NCI-H1105 (cell line): Measurements from ENCODE around the gene INSYN1.
"Not testable (repeated sequence)": the region's sequence is repeated elsewhere in the genome, so short reads cannot be mapped to it uniquely, and the experiment has no call there.

Experiments used
- DNase-seq: peaks from one replicate; lab custom pipeline; 2025; lab: John Stamatoyannopoulos, UW

INSYN1 gene

DNA sequence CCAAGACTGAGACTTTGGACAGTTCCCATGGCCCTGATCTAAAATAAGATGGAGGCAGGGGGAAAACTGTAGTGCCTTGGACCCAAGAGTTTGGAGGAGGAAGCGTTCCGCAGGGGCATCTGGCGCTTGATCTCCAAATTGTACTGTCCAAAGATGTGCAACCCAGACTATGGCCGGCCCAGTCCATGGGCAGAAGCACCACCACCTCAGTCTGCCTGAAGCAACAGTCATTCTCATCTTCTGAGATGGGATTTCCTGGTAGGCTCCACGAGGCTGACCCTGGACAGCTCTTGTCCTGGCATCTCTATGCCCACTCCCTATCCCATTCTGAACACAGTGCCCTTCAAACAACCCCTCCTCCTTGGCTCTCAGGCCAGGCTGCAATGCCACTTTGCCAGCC, 3.6 kb downstream of the INSYN1 start:
- DNase-seq: no peak

DNA sequence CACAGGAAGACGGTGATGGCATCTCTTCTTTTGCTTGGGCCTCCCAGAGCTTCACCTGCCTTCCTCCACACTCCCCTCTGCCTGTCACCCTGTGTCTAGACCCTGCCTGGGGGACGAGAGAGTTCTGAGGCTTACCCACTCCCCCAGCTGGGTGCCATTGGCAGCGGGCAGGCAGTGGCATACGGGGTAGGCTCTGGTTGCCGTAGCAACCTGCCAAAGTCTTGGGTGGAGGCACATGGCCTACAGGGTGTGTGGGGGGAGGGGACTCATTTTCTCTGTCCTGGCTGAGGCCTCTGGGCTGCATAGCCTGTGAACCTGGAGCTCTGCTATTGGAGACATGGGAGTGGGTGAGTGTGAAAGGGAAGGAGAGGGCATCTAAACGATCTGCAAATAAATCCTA, 4.4 kb downstream of the INSYN1 start:
- DNase-seq: no peak

DNA sequence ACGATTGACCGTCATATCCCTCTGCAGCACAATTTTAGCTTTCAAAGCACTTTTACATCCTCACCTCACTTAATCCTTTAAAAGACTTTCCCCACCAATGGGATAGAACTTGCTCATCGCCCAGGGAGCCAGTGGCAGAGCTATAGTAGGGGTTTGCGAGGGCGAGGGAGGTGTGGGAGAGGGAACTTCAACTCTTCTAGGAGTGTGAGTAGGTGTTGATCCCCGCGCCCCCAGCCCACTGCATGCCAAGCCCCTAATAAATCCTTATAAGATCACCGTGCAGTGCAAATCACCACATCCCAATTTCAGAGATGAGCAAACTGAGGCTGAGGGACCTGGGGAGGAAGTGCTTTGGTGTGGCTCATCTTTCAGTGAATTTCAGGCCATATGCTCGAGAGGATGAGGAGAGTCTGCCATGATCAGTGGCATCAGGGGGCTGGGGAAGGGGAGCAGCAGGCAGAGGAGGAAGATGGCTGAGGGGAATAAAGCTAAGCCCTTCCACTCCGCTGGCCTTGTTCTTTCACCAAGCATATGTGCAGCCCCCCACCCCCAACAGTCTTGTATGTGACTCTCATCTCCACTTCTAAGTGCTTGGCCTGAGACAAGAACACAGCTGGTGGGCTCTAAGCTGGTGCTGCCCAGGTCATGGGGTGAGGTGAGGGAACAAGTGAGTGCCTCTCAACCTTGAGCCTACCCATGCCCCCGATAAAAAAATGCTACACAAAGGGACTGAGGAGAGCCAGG, 5.1 kb downstream of the INSYN1 start:
- no peak for DNase-seq

DNA sequence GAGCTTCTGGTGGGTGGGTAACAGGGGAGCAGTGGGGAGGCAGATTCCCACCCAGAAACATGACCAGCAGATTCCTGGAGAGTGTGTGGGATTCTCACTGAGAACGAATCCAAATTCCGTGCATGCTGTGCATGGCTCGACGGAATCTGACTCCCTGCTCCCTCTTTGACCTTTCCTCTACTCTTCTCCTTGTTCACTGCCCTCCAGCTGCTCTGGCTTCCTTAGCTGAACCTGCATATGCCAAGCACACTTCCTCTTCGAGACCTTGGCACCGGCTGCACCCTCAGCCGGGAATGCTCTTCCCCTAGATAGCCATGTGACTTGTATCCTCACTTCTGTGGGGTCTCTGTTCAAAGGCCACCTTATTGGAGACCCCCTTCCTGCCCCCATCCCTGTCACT, 6.3 kb downstream of the INSYN1 start:
- no peak for DNase-seq

DNA sequence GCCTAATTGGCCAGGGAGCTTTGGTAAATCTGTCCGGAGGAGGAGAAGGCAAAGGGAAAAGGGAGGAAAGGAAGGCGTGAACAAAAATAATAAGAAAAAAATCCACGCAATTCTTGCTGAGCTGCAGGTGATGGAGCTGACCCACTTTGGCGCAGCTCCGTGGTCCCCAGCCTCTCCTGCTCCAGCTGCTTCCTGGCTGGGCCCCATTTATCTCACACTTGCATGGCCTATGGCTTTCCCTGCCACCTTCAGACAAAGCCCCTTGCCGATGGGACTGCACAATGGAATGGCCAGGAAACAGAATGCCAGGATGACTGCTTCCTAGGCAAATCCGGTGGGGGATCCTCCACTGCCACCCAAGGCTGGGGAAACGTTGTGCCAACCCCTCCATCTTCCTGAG, 6.9 kb downstream of the INSYN1 start:
- no peak for DNase-seq

DNA sequence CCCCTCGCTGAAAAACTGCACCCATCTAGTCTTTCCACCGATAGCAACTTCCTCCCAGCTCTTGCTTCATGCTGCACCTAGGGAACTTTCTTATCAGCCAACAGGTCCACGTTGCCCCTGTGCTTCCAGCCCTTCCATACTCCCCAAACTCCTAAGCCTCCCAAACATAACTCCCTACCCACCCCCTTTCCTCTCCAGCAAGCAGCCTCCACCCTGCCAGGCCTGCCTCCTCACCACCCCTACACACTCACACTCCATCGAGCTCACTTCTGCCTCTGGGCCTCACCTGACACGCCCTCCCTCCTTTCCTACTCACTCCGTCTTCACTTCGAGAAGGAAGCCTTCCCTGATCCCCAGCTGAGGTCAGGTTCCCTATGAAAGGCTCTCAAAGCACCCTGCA, 8.1 kb downstream of the INSYN1 start:
- DNase-seq: no peak

DNA sequence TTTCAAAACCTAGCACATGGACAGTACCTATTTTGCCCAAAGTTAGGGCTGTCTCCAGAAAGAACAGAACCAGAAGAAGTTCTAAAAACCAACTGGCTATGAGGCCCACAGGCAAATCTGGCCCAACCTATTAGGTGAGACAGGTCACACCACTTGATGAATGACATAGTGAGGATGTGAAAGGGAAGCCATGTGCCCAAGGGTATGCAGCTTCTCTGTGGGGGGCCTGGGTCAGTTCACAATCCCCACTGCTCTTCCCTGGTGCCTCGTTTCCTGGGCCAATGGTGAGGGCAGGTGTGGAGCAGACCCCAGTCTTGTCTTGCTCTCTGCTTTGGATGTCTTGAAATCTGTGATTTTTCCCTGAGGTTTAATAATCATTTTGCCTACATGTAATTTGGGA, 8.9 kb downstream of the INSYN1 start:
- DNase-seq: no peak

DNA sequence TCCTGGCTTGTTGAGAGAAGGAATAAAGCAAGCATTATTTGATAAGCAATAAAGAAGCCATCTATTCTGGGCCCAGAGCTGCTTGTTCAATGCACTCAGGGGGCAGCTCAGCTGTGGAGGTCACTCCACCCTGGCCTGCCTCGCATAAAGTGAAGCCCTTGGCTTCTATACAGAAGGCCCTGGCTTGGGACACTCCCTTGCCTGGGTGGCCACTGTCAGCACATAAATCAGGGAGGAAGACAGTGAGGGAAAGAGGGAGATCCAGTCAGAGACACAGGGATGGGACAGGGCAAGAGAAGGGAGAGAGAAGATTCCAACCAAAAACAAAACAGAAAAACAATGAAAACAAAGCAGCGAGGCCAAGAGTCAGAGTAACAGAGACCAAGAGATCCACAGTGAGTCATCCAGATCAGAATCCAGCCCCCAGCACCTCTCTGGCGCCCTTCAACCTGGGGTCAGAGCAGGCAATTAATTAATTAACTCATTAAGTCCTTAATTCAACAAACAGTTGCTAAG, 11.8 kb downstream of the INSYN1 start:
- DNase-seq: no peak

DNA sequence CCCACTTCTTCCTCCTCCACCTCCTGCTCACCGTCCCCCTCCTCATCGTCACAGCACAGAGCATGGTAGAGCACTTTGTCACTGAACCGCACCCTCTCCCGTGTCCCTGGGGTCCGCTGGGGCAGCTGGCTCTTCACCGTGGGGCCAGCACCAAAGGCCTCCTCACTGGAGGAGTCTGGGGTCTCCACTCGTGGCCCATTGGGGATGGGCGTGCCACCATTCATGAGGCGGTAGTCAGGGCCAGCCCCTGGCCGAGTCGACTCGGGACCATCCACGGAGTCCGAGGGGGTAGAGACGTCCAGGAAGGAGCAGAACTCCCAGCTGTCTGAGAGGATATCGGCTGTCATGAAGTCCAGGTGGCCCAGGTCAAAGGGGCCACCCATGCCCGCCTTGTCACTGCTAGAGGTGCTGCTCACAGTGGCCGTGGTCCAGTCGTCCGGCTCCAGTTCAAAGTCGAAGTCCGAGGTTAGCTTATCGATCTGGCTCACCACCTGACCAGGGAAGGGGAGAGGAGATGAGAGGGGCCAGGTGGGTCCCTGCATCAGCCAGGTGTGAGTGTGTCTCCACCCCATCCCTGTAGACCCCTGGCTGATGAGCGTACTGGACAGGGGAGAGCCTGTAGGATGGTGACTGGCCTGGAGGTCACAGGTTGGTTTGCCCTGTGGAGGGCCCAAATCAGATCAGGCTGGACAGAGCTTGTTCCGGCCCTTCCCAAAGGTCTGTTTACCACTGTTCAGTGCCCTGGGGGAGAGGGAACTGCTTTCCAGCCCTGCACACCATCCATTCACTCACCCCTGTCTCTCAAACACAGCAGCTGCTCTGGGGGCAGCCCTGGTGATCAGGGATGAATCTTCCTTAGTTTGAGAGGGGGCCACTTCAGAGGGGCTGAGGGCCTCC, 12.8 kb downstream of the INSYN1 start:
- DNase-seq: no peak

DNA sequence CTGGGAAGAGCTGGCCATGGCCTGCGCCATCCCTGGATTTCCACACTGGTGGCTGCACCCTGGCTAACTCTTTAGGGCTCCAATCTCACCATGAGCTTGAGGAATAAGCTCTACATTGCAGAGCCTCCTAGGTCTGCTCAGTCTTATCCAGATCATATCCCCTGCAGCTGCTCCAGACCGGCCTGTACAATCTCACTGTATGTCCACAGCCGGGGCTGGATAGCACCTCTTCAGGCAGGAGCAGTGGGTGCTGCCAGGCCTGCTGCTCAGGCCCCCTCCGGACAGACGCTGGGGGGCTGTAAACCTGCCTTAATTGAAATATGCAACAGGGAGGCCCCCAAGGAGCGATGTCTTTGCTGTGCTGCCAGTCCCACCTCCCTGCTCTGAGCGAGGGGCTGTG, 15.6 kb downstream of the INSYN1 start:
- no peak for DNase-seq

DNA sequence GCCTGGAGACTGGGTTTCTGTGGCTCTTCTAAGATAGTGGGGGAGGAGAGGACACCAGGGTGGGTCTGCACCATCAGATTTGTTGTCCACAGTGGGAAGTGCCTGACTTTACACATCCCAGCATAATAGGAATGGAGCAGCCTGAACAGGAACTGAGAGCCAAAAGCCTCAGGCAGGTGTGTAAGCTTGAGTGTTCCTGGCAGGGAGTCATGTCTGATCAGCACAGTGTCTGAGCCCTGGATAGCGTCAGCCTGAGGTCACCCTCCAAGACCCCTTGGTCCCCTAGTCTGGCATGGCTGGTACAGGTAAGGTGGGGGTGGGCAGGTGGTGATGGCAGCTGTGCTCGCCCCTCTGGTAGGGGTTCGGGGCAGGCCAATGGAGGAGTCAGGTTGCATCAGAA, 20.2 kb downstream of the INSYN1 start:
- DNase-seq: no peak

DNA sequence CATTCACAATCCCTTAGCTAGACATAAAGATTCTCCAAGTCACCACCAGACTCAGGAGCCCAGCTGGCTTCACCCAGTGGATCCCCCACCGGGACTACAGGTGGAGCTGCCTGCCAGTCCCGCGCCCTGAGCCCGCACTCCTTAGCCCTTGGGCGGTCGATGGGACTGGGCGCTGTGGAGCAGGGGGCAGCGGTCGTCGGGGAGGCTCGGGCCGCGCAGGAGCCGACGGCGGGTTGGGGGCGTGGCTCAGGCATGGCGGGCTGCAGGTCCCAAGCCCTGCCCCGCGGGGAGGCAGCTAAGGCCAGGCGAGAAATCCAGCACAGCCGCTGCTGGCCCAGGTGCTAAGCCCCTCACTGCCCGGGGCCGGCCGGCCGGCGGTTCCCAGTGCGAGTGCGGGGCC, 21.1 kb downstream of the INSYN1 start:
- DNase-seq: not testable (repeated sequence)

DNA sequence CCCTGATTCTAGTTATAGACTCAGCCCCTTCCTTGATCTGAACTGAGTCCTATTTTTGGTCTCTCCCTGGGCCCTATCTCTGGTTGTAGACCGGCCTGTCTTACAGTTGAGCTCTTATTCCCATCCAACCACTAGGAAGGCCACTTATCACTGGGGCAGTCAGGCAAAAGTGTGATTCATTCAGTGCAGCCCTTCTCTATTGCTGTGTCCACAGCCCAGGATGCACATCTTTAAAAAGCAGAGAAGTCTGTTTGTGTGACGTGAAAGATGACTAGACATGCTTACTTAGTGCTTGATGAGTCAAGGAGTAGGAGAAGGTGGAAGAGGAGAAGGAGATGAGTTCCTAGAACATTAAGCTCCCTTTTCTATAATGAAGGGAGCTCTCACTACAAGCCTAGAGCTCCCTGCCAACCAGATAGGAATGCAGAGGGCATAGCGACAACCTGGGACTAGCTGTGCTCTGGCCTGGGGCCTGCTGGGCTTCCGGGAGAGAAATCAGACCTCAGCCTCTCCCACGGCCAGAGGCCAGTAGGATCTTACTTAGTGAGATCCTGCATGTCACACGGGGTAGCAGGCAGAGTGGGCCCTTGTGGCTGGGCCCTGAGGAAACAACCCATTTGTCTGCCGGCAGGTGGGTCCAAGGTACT, 25.7 kb downstream of the INSYN1 start:
- no peak for DNase-seq

DNA sequence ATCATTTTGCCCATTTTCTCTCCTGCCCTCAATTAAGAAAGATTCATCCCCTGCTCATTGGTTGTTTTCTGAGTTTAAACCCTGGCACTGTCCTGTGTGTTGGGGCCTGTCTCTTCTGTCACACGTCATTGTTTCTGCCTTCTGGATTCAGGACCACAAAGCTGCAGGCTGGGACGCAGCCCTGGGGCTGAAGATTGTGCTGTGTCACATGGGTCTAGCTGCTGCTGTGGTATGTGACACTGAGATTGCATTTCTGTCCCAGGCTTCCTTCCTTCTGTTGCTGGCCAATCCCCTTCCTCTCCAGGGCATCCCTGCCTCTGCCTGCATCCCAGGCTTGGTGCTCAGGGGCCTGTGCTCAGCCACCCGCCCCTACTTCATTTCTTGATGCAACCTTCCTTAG, 28.9 kb downstream of the INSYN1 start:
- no peak for DNase-seq

DNA sequence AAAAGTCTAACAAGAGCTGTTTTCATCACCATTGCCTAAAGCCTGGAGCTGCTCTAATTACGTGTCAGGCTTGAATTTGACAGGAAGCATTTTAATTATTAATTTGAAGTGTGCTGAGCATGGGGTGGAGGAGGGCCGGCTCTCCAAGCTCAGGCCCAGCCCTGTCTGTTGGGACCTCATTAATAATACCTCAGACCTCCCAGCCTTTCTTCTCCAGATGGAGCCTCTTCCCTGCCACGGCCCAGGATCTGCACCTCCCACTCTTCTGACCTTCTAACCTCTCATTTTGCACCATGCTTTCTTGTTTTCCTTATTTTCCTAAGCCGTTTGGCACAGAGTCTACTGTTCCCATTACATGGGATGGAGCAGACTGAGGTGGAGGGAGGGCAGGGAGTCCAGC, 30.0 kb downstream of the INSYN1 start:
- no peak for DNase-seq

DNA sequence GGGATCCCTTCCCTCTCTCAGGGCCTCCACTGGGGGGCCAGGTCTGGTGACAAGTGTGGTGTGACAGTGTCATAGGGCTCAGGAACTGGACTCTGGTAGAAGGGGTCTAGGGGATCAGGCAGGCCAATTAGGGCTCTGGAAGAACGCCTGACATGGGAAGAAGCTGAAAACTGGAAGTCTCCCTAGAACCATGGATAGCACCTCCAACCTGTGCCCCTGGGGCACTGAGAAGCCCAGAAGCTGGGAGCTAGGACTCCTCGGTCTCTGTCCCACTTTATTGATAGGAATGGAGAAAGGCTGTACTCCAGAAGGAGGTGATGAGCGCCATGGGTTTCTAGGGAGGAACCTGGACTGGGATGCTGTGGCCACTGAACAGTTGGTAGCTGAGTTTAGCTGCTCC, 30.7 kb downstream of the INSYN1 start:
- no peak for DNase-seq

DNA sequence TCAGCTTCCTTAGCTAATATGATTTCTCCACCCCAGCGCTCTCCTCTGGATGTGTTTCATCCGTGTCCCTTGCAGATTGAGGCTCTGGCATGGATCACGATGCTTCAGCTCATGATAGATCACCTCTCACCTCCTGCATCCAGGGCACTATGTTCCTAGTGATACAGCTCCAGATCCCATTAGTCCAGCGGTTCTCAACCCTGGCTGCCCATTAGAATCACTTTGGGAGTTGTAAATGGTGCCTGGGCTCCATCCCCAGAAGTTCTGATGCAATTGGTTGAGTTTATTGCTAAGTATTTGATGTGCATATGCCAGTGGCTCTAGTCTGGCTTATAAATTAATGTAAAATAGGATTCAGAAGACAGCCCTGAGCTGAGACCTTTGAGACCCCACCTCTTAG, 34.5 kb downstream of the INSYN1 start:
- DNase-seq: no peak

DNA sequence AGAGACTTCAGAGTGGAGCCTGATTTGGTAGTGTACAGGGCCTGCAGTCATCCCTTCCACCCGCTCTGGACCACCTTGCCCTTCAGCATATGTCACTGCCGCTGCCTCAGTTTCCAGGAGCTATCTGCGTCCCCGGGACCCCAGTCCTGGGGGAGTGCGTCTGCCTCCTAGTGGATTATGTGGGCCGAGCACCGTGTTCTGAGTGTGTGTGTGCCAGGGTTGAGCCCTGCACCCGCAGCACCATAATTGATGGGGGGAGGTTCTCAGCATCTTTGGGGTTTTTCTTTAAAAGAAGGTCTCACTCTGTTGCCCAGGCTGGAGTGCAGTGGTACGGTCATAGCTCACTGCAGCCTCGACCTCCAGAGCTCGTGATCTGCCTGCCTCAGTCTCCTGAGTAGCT, 35.3 kb downstream of the INSYN1 start:
- no peak for DNase-seq

DNA sequence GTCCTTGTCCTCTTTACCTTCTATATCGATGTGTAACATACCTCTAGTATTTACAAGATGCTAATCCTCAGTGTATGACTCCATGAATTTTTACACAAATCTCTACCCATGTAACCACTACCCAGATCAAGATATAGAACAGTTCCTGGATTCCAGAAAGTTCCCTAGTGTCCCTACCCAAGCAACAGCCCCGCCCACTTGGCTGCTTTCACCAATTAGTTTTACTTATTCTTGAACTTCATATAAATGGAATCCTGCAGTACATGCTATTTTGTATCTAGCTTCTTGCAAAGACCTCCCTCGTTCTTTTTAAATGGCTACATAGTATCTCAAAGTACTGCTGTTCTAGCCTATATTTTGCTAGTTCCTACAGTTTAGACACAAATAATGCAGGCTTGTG, 35.9 kb downstream of the INSYN1 start:
- no peak for DNase-seq

DNA sequence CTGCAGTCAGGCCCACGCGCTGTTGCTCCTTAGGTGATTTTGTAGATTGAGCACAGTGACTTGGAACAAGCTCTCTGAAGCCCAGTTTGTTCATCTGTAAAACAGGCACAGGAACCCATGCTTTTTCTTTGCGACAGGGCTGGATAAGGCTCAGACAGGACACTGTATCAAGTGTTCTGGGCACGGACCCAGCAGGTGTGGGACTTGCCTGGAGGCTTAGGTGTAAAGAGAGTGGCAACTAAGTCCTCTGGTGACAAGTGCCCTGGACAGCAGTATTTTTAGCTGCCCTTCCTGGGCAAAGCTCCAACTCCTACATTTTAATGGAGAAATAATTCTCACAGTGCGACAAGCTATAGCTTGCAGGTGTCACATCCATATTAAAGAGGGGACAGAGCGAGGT, 36.7 kb downstream of the INSYN1 start:
- peak; percentile 68 for DNase-seq

DNA sequence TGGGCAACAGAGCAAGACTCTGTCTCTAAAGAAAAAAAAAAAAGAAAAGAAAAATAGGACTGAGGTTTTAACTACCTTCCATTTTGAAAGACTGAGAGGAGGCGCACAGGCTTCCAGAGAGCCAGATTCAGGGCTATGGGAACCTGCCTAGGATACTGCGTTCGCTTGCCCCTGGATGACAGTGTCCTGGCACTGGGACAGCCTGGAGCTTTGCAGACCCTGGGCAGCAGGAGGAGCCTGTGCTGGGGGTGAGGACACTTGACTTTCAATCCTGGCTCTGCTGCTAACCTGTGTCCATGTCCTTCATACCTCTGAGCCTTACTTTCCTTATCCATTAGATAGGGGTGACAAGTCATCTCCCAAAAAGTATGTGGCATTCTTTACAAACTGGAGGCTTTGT, 37.7 kb downstream of the INSYN1 start:
- DNase-seq: no peak

DNA sequence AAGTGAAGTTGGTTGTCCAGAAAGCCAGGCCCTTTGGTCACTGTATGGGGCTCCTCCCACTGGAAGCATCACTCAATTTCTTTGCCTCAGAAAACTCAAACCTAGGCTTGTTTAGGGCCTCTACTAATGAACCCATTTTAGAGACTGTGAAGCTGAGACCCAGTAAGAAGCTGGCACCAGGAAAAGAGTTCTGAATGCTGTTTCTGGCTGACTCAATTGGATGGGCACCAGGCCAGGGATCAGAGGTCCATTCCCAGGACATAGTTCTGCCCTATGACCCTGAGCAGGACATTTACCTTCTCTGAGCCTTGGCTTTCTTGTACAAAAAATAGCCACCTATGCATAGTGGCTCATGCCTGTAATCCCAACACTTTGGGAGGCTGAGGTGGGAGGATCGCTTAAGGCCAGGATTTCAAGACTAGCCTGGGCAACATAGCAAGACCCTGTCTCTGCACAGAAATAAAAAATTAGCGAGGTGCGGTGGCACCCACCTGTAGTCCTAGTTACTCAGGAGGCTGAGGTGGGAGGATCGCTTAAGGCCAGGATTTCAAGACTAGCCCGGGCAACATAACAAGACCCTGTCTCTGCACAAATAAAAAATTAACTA, 38.4 kb downstream of the INSYN1 start:
- DNase-seq: no peak
